Effector memory CD4-positive, alpha-beta T cell (primary cell): ENCODE data around the gene TTC39C.

ENCODE experiments used
- DNase-seq, 3 donors: peaks; one replicate each; pipeline ENCODE4 v3.0.0-alpha.2; 2020
- H3K27ac ChIP-seq: 2 replicates; pipeline ENCODE4 v1.7.0; 2013; ENCODE audit warnings: mild to moderate bottlenecking, low read length, moderate library complexity; ENCODE audit not compliant: insufficient read depth, poor library complexity, severe bottlenecking
- H3K27me3 ChIP-seq: replicated peaks from 2 replicates; pipeline ENCODE4 v1.7.0; 2013; ENCODE audit warnings: mild to moderate bottlenecking, low read length; ENCODE audit not compliant: insufficient read depth, control insufficient read depth, poor library complexity, severe bottlenecking
- H3K36me3 ChIP-seq: 2 replicates; pipeline ENCODE4 v1.7.0; 2013; ENCODE audit warnings: mild to moderate bottlenecking, low read length, moderate library complexity; ENCODE audit not compliant: control insufficient read depth, insufficient read depth
- H3K4me1 ChIP-seq: 2 replicates; pipeline ENCODE4 v1.7.0; 2013; ENCODE audit warnings: low read length, mild to moderate bottlenecking; ENCODE audit not compliant: control insufficient read depth, insufficient read depth, poor library complexity, severe bottlenecking
- H3K4me3 ChIP-seq: 2 replicates; pipeline ENCODE4 v1.7.0; 2013; ENCODE audit warnings: low read length, low read depth, mild to moderate bottlenecking; ENCODE audit not compliant: insufficient read depth, poor library complexity, severe bottlenecking
- H3K9me3 ChIP-seq: 2 replicates; pipeline ENCODE4 v1.7.0; 2013; ENCODE audit warnings: mild to moderate bottlenecking, low read length, moderate library complexity; ENCODE audit not compliant: control insufficient read depth

Gene TTC39C

DNA sequence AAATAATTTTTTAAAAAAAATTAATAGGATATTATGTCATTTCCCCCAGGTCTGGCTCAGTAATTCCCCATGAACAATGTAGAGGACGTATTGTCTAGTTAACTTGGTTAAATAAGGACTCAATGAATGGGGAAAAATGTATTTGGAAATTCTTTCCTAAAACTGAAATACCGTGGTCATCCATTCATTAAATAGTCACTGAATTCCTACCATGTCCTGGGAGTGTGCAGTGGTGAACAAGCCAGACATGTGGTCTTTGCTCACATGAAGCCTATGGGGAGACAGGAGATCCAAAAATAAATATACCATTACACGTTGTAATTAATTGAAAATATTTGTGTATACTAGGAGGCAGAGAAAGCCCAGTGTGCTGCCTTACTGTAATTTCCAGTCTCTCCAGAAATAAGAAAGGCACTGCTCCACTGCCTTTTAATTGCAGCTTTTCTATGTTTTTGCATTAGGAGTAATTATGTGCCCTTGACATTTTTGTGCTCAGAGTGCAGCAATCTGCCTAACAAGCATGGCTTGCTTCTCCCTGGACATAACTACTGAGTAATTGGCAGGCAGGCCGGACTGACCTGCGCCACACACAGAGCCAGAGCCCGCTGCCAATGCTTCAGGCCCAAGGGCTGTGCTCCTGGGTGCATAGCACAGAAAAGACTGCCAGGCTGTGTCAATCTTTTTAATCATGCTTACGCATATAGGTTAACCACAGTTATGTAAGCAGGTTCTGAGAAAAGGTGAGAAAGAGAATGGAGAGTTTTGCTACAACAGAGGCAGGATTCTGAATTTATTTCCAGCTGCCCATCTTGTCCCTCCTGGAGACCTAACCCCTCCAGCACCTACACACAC is 22.2 kb upstream of the TTC39C start:
- H3K27ac ChIP-seq, result peak overlapping the region; percentile 88
- peak overlapping the region; percentile 44 for H3K4me3 ChIP-seq
- H3K4me1 ChIP-seq, result peaks cover 37% of the 10 kb centered on the region
- H3K36me3 ChIP-seq, result no peaks in the 10 kb centered on the region
- H3K9me3 ChIP-seq, result no peaks in the 10 kb centered on the region
- H3K27me3 ChIP-seq, result no peaks in the 10 kb centered on the region
- peak; percentile 34 to 56 (median 47) for DNase-seq

- H3K4me3 ChIP-seq, result peak overlapping the region; percentile 44
- H3K27me3 ChIP-seq, result no peaks in the 10 kb centered on the region
- no peaks in the 10 kb centered on the region for H3K9me3 ChIP-seq
- H3K27ac ChIP-seq, result peak overlapping the region; percentile 88
- H3K36me3 ChIP-seq, result no peaks in the 10 kb centered on the region
- no peak for DNase-seq
- peaks cover 37% of the 10 kb centered on the region for H3K4me1 ChIP-seq
These were observed 21.6 kb upstream of the TTC39C start for GRCh38 chr18:23992941-23993280.

GRCh38 chr18:23994361-23994902 is 20.1 kb upstream of the TTC39C start:
- peak overlapping the region; percentile 88 for H3K27ac ChIP-seq
- peaks cover 43% of the 10 kb centered on the region for H3K4me1 ChIP-seq
- H3K27me3 ChIP-seq, result no peaks in the 10 kb centered on the region
- peak; percentile 14 to 40 (median 37) for DNase-seq
- H3K9me3 ChIP-seq, result no peaks in the 10 kb centered on the region
- H3K4me3 ChIP-seq, result peak overlapping the region; percentile 44
- H3K36me3 ChIP-seq, result no peaks in the 10 kb centered on the region

DNA sequence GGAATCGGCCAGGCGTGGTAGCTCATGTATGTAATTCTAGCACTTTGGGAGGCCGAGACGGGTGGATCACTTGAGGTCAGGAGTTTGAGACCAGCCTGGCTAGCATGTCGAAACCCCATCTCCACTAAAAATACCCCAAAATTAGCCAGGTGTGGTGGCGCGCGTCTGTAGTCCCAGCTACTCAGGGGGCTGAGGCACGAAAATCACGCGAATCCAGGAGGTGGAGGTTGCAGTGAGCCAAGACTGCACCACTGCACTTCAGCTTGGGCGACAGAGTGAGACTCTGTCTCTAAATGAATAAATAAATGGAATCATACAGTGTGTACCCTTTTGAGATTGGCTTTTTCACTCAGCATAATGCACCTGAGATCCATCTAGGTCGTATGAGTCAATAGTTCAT is 19.4 kb upstream of the TTC39C start:
- peak overlapping the region; percentile 88 for H3K27ac ChIP-seq
- H3K36me3 ChIP-seq, result no peaks in the 10 kb centered on the region
- no peaks in the 10 kb centered on the region for H3K9me3 ChIP-seq
- no peak for DNase-seq
- peaks cover 50% of the 10 kb centered on the region for H3K4me1 ChIP-seq
- no peaks in the 10 kb centered on the region for H3K27me3 ChIP-seq
- H3K4me3 ChIP-seq, result peak overlapping the region; percentile 4

GRCh38 chr18:23998018-23998417 is 16.5 kb upstream of the TTC39C start:
- no peaks in the 10 kb centered on the region for H3K9me3 ChIP-seq
- no peak for DNase-seq
- peak overlapping the region; percentile 6 for H3K27ac ChIP-seq
- peaks cover 53% of the 10 kb centered on the region for H3K4me1 ChIP-seq
- no peaks in the 10 kb centered on the region for H3K27me3 ChIP-seq
- no peak overlapping the region for H3K4me3 ChIP-seq
- no peaks in the 10 kb centered on the region for H3K36me3 ChIP-seq

- no peaks in the 10 kb centered on the region for H3K27me3 ChIP-seq
- DNase-seq, result no peak
- peak overlapping the region; percentile 72 for H3K27ac ChIP-seq
- no peaks in the 10 kb centered on the region for H3K9me3 ChIP-seq
- peaks cover 61% of the 10 kb centered on the region for H3K4me1 ChIP-seq
- no peak overlapping the region for H3K4me3 ChIP-seq
- H3K36me3 ChIP-seq, result no peaks in the 10 kb centered on the region
These were observed 15.7 kb upstream of the TTC39C start for GRCh38 chr18:23998820-23999219.

- H3K4me3 ChIP-seq, result peak overlapping the region; percentile 41
- no peak for DNase-seq
- no peaks in the 10 kb centered on the region for H3K36me3 ChIP-seq
- H3K27me3 ChIP-seq, result no peaks in the 10 kb centered on the region
- H3K9me3 ChIP-seq, result no peaks in the 10 kb centered on the region
- peaks cover 58% of the 10 kb centered on the region for H3K4me1 ChIP-seq
- H3K27ac ChIP-seq, result peak overlapping the region; percentile 72
These were observed 13.7 kb upstream of the TTC39C start for GRCh38 chr18:24000613-24001490.

GRCh38 chr18:24002479-24002878 is 12.1 kb upstream of the TTC39C start:
- Histone ChIP-seq H3K4me1 (peaks cover 59% of the 10 kb centered on the region), H3K36me3 (no peaks in the 10 kb centered on the region), H3K4me3 (no peak overlapping the region), H3K27ac (peak overlapping the region; percentile 72), H3K9me3 (no peaks in the 10 kb centered on the region), H3K27me3 (no peaks in the 10 kb centered on the region)
- no peak for DNase-seq

DNA sequence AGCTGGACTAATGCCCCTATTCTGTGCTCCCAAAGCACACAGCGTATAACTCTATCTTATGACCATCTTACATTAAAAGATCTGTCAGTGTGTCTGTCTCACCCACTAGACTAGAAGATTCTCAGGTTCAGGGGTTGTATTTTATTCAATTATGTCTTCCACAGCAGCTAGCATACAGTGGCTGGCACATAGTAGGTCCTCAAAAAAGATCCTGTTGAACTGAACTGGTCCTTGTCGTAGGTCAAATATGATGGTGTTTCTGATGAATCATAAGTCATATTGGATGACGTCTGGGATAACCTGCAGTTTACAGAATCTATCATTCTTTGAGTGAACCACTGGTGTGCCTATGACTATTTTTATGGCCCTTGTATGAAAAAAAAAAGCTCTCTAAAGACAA is 11.3 kb upstream of the TTC39C start:
- Histone ChIP-seq H3K27me3 (no peaks in the 10 kb centered on the region), H3K36me3 (no peaks in the 10 kb centered on the region), H3K27ac (peak overlapping the region; percentile 40), H3K4me1 (peaks cover 66% of the 10 kb centered on the region), H3K9me3 (no peaks in the 10 kb centered on the region), H3K4me3 (no peak overlapping the region)
- no peak for DNase-seq
